Measurements from ENCODE around the gene EBF4.

EBF4 gene

DNA sequence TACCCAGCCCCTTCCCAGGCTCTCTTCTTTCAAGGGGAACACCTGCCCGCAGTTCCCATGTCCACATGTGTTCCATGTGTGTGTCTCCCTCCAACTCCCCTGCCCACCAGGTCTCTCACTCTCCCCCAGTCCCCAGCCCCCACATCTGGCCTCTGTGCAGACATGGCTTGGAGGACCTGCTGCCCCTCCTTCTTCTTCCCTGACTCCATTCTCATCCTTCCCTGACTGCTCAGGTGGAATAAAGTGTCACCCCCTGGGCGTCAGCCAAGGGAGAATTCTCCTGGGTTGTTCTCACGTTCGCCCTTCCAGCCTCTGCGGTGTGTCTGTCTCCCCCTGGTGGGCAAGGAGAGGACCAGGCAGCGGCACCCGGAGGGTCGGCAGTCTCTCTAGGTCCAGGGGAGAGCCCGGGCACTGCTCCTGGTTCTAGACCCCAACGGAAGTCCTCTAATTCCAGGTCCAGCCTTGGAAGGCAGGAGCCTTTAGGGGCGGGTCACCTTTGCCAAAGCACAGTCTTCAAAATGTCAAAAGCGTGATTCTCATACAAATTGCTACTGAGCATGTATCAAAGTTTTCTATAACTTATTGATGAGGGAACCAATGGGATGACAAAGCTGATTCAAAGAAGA, 50.5 kb downstream of the EBF4 start:
- DNase-seq = peak in 4 of 14 donors; percentile 10 to 50 (median 24)

GRCh38 chr20:2745060-2745910, 52.7 kb downstream of the EBF4 start:
- DNase-seq = no peak

DNA sequence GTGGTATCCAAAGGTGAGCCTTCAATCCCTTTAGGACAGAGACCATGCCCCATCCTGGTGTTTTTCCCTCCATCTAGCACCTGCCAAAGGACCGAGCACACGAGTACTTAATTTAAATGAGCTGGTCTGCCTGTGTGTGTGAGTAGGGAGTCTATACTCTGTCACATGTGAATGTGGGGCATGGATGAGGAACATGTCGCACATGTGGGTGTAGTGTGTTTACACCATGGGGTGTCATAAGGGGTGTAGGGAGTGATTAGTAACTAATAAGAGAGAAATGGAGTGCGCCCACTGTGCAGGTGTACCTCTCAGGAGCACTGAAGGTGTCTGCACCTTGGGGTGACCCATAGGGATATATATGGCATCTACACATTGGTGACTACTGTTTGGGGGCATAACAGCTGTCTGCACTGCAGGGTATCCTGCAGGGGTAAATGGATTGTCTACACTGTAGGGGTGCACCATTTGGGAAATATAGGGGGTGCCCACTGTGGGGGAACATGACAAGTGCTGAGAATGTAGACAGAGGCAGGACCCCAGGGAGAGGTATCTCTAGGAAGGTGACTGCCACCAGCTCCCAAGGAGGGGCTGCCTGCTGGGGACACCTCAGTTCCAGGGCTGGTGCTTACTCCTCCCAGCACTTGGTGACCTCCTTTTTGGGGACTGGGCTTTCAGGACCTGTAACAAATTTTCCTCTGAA, 53.5 kb downstream of the EBF4 start:
- no peak for DNase-seq

DNA sequence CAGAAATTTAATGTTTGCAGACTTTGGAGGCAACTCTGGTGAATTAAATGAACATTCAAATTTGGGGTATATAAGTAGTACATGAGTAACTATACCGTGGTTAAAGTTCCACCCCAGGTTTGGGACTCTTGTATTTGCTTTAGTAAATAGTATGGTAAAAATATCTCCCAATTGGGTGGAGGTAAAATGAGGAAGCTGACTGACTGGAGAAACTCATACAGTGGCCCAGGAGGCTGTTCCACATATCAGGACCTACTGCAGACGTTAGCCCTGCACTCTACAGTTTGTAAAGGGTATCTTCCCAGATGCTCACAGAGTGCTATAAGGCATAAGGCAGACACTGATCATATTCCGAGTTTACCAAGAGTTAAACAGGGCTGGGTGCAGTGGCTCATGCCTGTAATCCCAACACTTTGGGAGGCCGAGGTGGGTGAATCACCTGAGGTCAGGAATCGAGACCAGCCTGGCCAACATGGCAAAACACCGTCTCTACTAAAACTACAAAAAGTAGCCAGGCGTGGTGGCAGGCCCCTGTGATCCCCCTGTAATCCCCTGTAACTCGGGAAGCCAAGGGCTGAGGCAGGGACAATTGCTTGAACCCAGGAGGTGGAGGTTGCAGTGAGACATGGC, 54.2 kb downstream of the EBF4 start:
- no peak for DNase-seq

DNA sequence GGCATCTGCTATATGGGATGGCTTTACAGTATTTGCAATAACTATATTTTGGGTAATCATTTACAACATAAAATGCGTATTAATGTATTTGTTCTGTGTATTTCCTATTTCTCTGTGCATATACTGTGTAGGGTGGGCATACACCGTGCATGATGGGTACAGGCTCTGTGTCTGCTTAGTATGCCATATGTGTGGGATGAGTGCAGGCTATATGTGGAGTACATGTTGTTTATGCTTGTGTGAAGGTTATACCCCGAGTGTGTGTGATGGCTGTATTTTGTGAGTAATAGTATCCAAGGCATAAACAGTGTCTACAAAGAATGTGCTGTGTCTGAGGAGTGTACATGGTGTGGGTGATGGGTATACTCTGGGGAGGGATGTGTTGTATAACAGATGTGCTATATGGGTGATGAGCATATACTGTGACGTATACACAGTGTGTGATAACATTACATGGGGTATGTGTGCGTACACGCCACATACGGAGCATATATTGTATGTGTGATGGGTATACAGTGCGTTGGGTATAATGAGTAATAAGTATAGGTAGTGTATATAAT, 55.2 kb downstream of the EBF4 start:
- no peak for DNase-seq

DNA sequence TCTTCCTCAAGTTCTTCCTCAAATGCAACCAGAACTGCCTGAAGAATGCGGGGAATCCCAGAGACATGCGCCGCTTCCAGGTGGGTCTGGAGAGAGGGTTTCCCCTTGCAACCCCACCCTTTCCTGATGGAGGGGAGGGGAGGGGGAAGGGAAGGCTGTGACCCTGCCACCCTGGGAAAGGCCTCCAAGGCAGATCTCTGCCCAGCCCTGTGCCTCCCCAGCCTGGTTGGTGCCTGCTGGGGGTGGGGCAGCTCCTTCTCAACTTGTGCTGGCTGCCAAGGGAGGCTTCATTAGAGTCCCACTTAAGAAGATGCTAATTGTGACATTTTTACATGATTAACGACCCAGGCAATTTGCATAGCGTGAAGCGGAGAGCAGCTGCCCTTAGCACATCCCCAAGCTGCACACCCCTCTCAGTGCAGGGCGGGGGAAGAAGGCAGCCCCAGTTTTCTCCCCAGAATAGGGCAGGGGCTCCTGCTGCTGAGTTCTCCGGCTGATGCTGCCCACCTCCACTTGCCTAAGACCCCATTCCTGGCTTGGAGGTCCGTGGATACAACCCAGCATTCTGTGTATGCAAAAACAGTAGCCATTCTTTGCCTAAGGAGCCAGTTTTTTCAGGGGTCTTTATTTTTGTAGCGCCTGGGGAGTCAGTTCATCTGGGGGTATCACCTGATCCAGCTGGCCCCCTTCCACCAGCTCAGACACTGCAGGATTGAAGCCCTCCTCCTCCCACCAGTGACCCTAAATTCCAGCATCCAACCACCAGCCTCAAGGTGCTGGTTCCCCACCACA, 56.2 kb downstream of the EBF4 start:
- DNase-seq = no peak

GRCh38 chr20:2749343-2749950, 56.9 kb downstream of the EBF4 start:
- DNase-seq = no peak

DNA sequence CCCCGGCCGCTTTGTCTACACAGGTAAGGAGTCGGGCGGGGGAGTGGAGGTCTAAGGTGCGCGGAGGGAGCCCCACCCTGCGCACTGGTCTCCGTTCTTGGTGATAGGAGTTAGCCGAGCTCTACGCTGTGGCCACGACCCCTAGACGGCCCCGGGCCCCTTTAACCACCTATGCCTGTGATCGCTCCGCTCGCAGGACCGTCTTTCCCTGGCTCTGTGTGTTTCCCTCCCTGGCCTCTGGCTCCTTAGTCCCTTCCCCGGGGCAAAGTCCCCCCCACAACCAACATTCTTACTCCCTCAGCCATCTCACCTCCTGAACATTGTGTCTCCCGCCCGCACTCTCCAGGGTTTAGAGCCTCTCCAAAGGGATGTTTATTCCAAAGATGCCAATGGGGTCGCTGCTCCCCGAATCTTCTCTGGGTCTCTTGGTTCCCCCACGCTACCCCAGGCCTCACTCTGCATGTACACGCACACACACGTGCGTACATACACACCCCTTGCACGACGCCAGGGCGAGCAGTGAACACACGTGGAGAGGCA, 57.4 kb downstream of the EBF4 start:
- no peak for DNase-seq

DNA sequence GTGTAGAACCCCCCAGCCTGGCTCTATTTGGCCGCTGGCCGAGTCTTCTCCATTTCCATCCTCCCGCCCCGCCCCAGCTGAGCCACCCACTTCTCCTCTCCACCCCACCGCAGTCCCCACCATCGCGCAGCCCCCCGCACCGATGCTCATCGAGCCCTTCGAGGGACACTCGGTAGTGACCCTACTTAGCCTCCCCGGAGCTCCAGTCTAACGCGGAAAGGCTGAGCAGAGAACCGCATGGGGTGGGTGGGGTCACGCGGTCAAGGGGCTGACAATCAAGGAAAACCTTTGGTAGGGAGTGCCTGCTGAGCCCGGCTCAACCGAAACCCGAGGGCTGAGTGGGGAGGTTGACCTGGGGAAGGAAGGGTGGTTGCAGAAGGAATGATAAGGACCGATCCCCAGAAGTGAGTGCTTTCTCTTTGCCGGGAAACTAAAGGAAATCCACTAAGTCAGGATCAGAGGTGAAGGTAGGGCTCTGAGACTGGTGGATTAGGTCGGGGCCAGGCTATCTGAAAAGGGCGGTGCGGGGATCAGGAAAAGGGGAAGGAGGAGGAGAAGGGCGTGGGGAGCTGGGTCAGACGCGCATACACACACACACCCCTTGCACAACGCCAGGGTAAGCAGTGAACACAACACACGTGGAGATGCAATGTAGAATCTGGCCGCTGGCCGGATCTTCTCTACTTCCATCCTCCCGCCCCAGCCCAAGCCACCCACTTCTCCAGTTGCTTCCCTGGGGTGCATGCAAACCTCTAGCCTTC, 58.1 kb downstream of the EBF4 start:
- peak in 1 of 14 donors; percentile 11 for DNase-seq

- no peak for DNase-seq
These were observed 58.8 kb downstream of the EBF4 start for GRCh38 chr20:2751347-2751877.

DNA sequence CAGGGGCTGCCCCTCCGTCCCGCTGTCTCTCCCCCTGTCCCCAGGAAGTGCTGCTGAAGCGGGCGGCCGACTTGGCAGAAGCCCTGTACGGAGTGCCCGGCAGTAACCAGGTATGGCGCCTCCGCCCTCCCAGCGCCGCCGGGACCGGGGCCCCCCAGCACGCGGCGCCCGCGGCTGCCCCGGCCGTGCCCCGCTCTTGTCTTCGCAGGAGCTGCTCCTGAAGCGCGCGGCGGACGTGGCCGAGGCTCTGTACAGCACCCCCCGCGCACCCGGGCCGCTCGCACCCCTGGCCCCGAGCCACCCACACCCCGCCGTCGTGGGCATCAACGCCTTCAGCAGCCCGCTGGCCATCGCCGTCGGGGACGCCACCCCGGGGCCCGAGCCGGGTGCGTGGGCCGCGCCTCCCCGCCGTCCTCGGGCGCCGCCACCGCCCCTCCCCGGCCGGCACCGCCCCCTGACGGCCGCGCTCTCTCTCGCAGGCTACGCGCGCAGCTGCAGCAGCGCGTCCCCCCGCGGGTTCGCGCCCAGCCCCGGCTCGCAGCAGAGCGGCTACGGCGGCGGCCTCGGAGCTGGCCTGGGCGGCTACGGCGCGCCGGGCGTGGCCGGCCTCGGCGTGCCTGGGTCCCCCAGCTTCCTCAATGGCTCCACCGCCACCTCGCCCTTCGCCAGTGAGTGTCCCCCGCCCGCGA, 59.4 kb downstream of the EBF4 start:
- DNase-seq = no peak

DNA sequence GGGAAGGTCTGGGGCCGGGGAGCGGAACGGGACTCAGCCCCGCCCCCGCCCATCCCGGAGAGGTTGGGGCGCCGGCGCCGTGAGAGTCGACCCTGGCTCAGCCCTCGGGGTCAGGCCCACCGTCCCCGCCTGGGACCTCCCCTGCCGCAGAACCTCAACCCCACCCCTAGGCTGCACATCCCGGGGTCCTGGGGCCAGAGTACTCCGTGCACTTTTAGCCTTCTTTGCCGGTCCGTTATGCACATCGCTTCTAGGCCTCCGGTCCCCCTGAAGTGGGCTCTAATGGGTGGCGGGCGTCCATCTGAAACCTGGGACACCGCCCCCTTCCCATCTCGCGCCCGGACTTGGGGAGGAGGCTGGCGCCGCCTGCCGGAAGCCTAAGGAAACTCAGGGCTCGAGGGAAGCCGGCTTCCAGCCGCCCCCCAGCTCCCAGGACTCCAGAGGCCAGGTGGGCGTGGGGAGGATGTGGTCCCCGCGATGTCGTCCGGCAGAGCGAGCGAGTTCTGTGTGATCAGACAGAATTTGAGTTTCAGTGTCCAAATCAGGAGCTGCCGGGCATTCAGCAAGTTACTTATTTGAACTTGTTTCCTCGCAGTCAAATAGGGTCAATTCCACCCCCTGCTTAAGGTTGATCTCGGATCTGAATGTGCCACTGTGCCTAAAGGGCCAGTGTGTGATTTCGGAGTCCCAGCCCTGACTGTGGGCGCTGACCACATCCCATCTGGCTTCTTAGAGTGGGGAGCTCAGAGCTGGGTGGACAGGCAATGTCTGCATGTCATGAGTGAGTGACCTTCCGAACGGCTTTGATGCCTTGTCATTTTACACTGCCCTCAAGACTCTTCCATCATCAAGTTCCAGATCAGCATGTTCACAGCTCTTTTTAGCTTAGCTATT, 60.2 kb downstream of the EBF4 start:
- DNase-seq = peak in 1 of 14 donors; percentile 14

GRCh38 chr20:2753461-2754040, 61.0 kb downstream of the EBF4 start:
- no peak for DNase-seq

- DNase-seq = no peak
These were observed 61.8 kb downstream of the EBF4 start for GRCh38 chr20:2754424-2754823.

- no peak for DNase-seq
These were observed 63.0 kb downstream of the EBF4 start for GRCh38 chr20:2755451-2756055.

- DNase-seq = no peak
These were observed 63.6 kb downstream of the EBF4 start for GRCh38 chr20:2756056-2756611.

GRCh38 chr20:2757001-2757400, 64.4 kb downstream of the EBF4 start:
- no peak for DNase-seq
